ENCODE data around the gene TCIRG1. TPM values are rescaled to one million over a fixed set of nuclear protein-coding genes. Genes with fewer than 3 reads are reported as not detected.

TCIRG1 gene
- total and polyA plus RNA-seq, 2 of the 13 experiments (the other 11 are each of a cell fraction or from before 2014, with no cell fraction given): 48.0 to 69.6 TPM

GRCh38 chr11:68056317-68057285 lies 17.8 kb downstream of the TCIRG1 start (continued):
- TF ChIP-seq KLF12 (CRISPR knock-in tag; IDR thresholded peaks at IDR 0.05; ENCODE audit: borderline replicate concordance) (no peak), FLYWCH1 (CRISPR knock-in tag; IDR thresholded peaks at IDR 0.05) (no peak), MAFG (CRISPR knock-in tag; IDR thresholded peaks at IDR 0.05) (no peak), NR3C1 (CRISPR knock-in tag; IDR thresholded peaks at IDR 0.05) (no peak), RBM22 (optimal IDR thresholded peaks at IDR 0.05; ENCODE audit: low read length) (peak; percentile 73), GABPA (IDR thresholded peaks at IDR 0.05; ENCODE audit: low read depth, low read length) (no peak), GABPA (CRISPR knock-in tag; IDR thresholded peaks at IDR 0.05; ENCODE audit: low read depth) (no peak)
- TF ChIP-seq, protein P1, sequence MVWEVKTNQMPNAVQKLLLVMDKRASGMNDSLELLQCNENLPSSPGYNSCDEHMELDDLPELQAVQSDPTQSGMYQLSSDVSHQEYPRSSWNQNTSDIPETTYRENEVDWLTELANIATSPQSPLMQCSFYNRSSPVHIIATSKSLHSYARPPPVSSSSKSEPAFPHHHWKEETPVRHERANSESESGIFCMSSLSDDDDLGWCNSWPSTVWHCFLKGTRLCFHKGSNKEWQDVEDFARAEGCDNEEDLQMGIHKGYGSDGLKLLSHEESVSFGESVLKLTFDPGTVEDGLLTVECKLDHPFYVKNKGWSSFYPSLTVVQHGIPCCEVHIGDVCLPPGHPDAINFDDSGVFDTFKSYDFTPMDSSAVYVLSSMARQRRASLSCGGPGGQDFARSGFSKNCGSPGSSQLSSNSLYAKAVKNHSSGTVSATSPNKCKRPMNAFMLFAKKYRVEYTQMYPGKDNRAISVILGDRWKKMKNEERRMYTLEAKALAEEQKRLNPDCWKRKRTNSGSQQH (CRISPR knock-in tag; IDR thresholded peaks at IDR 0.05; ENCODE audit: low read depth): no peak

DNA sequence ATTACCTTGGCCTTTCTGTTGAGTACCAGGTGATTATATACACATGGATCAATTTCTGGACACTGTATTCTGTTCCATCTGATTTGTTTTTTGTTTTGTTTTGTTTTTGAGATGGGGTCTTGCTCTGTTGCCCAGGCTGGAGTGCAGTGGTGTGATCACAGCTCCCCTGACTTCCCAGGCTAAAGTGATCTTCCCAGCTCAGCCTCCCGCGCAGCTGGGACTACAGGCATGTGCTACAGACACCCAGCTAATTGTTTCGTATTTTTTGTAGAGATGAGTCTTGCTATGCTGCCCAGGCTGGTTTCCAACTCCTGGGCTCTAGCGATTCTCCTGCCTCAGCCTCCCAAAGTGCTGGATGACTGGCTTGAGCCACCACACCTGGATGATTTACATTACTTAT lies 19.0 kb downstream of the TCIRG1 start:
- ATAC-seq: no peak
- Histone ChIP-seq H2AFZ (ENCODE audit: low read length) (no peak overlapping the region), H3K4me3 (replicated peaks in 1 of 3; ENCODE audit: insufficient read depth in 1 of 3, low read depth in 2 of 3, low read length in 3 of 3) (no peak overlapping the region), H3K4me2 (ENCODE audit: low read depth, low read length) (no peak overlapping the region), H3K27me3 (ENCODE audit: control insufficient read depth in 1 of 2, insufficient read depth in 2 of 2, low read length in 2 of 2) (no peaks in the 10 kb centered on the region), H4K20me1 (ENCODE audit: insufficient read depth, low read length) (no peaks in the 10 kb centered on the region), H3K27ac (ENCODE audit: extremely low read length, insufficient read depth, low read length) (no peak overlapping the region), H3K9me3 (ENCODE audit: low read length) (no peaks in the 10 kb centered on the region), H3K4me1 (ENCODE audit: insufficient read depth, low read length) (no peaks in the 10 kb centered on the region), H3K36me3 (replicated peaks in 1 of 2; ENCODE audit: control insufficient read depth in 1 of 2, insufficient read depth in 2 of 2, low read length in 2 of 2) (peaks cover 23 to 49% of the 10 kb centered on the region in 2 experiments), H3K79me2 (ENCODE audit: insufficient read depth, low read length) (no peaks in the 10 kb centered on the region), H3K9ac (ENCODE audit: insufficient read depth, low read depth, low read length) (no peak overlapping the region)
- no peak for TF ChIP-seq RERE (CRISPR knock-in tag; IDR thresholded peaks at IDR 0.05; ENCODE audit: low read depth)
- TF ChIP-seq, protein P2, sequence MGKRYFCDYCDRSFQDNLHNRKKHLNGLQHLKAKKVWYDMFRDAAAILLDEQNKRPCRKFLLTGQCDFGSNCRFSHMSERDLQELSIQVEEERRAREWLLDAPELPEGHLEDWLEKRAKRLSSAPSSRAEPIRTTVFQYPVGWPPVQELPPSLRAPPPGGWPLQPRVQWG (CRISPR knock-in tag; IDR thresholded peaks at IDR 0.05; ENCODE audit: borderline replicate concordance, low read depth): no peak
- TF ChIP-seq RAD21 (CRISPR knock-in tag; IDR thresholded peaks at IDR 0.05): no peak
- TF ChIP-seq ZNF121 (CRISPR knock-in tag; IDR thresholded peaks at IDR 0.05): peak; percentile 86
- ChIA-PET POLR2A (no interaction called here), CTCF (ENCODE audit: low intra/inter-chr PET ratio, low total read pairs) (no interaction called here)
- WGBS (ENCODE audit: low lambda C conversion rate): 99% methylated on average over 4 of the region's 4 CpGs
- no TSS peak for BruUV-seq (replicated peaks)
- in situ Hi-C loops (cut with HindIII; ENCODE audit: extremely low pct_ligation_motif_present, low pct_unique_long_range_greater_than_20kb) (no loop called here), intact Hi-C loops (cut with micrococcal nuclease; ENCODE audit: unreplicated experiment) (no loop called here)
- no peak for FAIRE-seq
- no peak for DNase-seq (ENCODE audit: low spot score)

All from HepG2 (cell line).